CD8-positive, alpha-beta memory T cell (primary cell): ENCODE measurements around the gene NAA60. TPM values are rescaled to one million over a fixed set of nuclear protein-coding genes. Genes with fewer than 3 reads are reported as not detected.
"Not testable (repeated sequence)": the region's sequence is repeated elsewhere in the genome, so short reads cannot be mapped to it uniquely, and the experiment has no call there.

ENCODE experiments used
- CTCF ChIA-PET: fragments of 350-600 bp; sonication (Branson Sonifier 250); formaldehyde crosslinking; loops from one replicate; lab custom pipeline; 2021; ENCODE audit warnings: antibody characterized with exemption; lab: Charles Lee
- POLR2A ChIA-PET: fragments of 350-600 bp; sonication (Branson Sonifier 250); formaldehyde crosslinking; loops from one replicate; lab custom pipeline; 2021; ENCODE audit warnings: antibody characterized with exemption; lab: Charles Lee
- DNase-seq, 5 donors: peaks; one replicate each; pipeline versions ENCODE4 v3.0.0 to v3.0.0-alpha.2; 2020 to 2022; ENCODE audit warnings: mixed read lengths in 1 of 5
- H3K27ac ChIP-seq: one replicate; pipeline ENCODE4 v1.7.0; 2013; ENCODE audit warnings: low read depth, mild to moderate bottlenecking, low read length, moderate library complexity
- H3K27me3 ChIP-seq: 2 replicates; pipeline ENCODE4 v1.7.0; 2013; ENCODE audit warnings: low read length, mild to moderate bottlenecking; ENCODE audit not compliant: insufficient read depth, poor library complexity, severe bottlenecking
- H3K36me3 ChIP-seq: 2 replicates; pipeline ENCODE4 v1.7.0; 2013; ENCODE audit warnings: mild to moderate bottlenecking, low read length, moderate library complexity; ENCODE audit not compliant: insufficient read depth
- H3K4me1 ChIP-seq: 2 replicates; pipeline ENCODE4 v1.7.0; 2013; ENCODE audit warnings: mild to moderate bottlenecking, low read length, moderate library complexity; ENCODE audit not compliant: insufficient read depth
- H3K4me3 ChIP-seq: 2 replicates; pipeline ENCODE4 v1.7.0; 2013; ENCODE audit warnings: mild to moderate bottlenecking, low read length
- H3K9me3 ChIP-seq: 2 replicates; pipeline ENCODE4 v1.7.0; 2013; ENCODE audit warnings: mild to moderate bottlenecking, low read length
- H3K27ac Mint-ChIP-seq, 8 donors: one replicate each; pipeline ENCODE4 v1.8.0; 2020 to 2021; ENCODE audit warnings: mixed read lengths in 8 of 8, mild to moderate bottlenecking in 6 of 8, inconsistent platforms in 3 of 8, moderate library complexity in 3 of 8
- H3K27me3 Mint-ChIP-seq, 2 donors: one replicate each; pipeline ENCODE4 v1.8.0; 2020 to 2021; ENCODE audit warnings: mixed read lengths in 2 of 2, mild to moderate bottlenecking in 1 of 2, moderate library complexity in 1 of 2
- H3K36me3 Mint-ChIP-seq, 3 donors: one replicate each; pipeline ENCODE4 v1.8.0; 2020 to 2021; ENCODE audit warnings: mixed read lengths in 3 of 3, inconsistent platforms in 1 of 3, mild to moderate bottlenecking in 1 of 3
- H3K4me1 Mint-ChIP-seq, 3 donors: one replicate each; pipeline ENCODE4 v1.8.0; 2020 to 2021; ENCODE audit warnings: mixed read lengths in 3 of 3, inconsistent platforms in 1 of 3, mild to moderate bottlenecking in 1 of 3
- H3K4me3 Mint-ChIP-seq, 7 donors: one replicate each; pipeline ENCODE4 v1.8.0; 2020 to 2021; ENCODE audit warnings: mixed read lengths in 7 of 7, mild to moderate bottlenecking in 6 of 7, moderate library complexity in 4 of 7, inconsistent platforms in 2 of 7
- H3K9me3 Mint-ChIP-seq, 5 donors: one replicate each; pipeline ENCODE4 v1.8.0; 2020 to 2022; ENCODE audit warnings: mixed read lengths in 5 of 5, mild to moderate bottlenecking in 3 of 5, moderate library complexity in 2 of 5, inconsistent platforms in 1 of 5
- polyA plus RNA-seq: library from polyadenylated mRNA; unstranded; fragments of 300-500 nt; fragmentation: Illumina TruSeq; gene quantifications from one replicate; pipeline ENCODE4 v1.2.3, GENCODE V29; 2021
- total RNA-seq, 2 experiments: library from RNA; stranded (reverse); gene quantifications; one replicate each; pipeline ENCODE4 v1.2.3, GENCODE V29; 2021

Gene NAA60
- total and polyA plus RNA-seq, 3 experiments from 2014 or later: 33.1 to 65.5 (median 33.9) TPM

DNA sequence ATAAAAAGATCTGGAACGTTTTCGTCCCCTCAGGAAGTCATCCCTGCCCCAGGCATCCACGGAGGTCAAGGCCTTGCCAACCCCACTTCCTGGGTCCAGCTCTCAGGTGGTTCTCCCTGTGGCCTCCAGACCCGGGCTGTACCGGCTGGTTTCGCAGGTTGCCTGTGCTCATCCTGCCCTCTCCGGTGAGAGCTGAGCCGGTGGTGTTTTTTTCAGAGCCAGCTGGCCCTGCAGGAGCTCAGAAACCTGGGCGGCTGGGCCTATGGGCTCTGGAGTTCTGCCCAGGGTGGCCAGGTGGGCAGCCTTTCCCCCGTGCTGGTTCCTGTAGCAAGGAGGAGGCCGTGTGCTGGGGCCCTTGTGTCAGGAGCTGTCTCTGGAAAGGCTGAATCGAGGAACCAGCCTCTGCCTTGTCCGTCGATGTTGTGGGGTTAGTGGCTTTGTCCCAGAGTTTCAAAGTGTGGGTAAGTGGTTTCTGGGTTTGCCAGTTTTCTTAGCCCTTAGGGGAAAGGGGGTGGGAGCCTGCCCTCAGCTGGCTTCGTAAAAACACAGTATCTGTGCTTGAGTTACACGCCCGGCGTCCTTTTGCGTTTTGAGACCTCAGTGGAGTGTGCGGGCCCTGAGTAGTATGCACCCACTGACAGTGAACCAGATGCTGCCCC lies 28.2 kb downstream of the NAA60 start:
- Histone ChIP-seq H3K36me3 (peaks cover under 1% of the 10 kb centered on the region), H3K9me3 (no peaks in the 10 kb centered on the region), H3K4me3 (no peak overlapping the region), H3K27me3 (no peaks in the 10 kb centered on the region), H3K4me1 (peaks cover 9% of the 10 kb centered on the region), H3K27ac (no peak overlapping the region)
- peaks cover 5 to 51% (median 7%) of the 10 kb centered on the region in 3 donors for H3K36me3 Mint-ChIP-seq
- H3K4me1 Mint-ChIP-seq: peaks cover 44 to 67% (median 59%) of the 10 kb centered on the region in 3 donors
- peak overlapping the region in 1 of 8 donors; percentile 51 for H3K27ac Mint-ChIP-seq
- DNase-seq: peak in 1 of 5 donors; percentile 29
- no peak overlapping the region for H3K4me3 Mint-ChIP-seq
- peaks cover 0 to 1% (median 0%) of the 10 kb centered on the region in 5 donors for H3K9me3 Mint-ChIP-seq
- ChIA-PET POLR2A (no interaction called here), CTCF (interaction anchor here (0.6 kb wide), 1 partner anchor 37 kb away, joined by 3 read pairs; no protein-coding TSS in a partner anchor)
- H3K27me3 Mint-ChIP-seq: no peaks in the 10 kb centered on the region

DNA sequence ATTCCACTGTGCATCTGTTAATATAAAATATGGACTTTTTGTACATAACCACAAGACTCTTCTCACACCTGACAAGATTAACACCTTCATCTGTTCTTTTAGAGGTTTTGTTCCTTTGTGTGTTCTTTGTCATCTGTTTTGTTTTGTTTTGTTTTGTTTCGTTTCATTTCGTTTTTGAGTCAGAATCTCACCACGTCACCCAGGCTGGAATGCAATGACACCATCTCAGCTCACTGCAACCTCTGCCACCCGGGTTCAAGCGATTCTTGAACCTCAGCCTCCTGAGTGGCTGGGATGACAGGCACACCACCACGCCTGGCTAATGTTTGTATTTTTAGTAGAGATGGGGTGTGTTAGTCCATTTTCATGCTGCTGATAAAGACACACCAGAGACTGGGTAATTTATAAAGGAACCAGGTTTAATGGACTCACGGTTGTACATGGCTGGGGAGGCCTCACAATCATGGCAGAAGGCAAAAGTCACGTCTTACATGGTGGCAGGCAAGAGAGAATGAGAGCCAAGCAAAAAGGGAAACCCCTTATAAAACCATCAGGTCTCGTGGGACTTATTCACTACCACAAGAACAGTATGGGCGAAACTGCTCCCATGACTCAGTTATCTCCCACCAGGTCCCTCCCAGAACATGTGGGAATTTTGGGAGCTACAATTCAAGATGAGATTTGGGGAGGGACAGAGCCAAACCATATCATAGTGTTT lies 29.6 kb downstream of the NAA60 start:
- Histone ChIP-seq H3K4me3 (no peak overlapping the region), H3K4me1 (no peaks in the 10 kb centered on the region), H3K36me3 (no peaks in the 10 kb centered on the region), H3K27me3 (no peaks in the 10 kb centered on the region), H3K27ac (no peak overlapping the region), H3K9me3 (no peaks in the 10 kb centered on the region)
- H3K36me3 Mint-ChIP-seq: peaks cover 3 to 44% (median 7%) of the 10 kb centered on the region in 3 donors
- H3K4me3 Mint-ChIP-seq: no peak overlapping the region
- no peaks in the 10 kb centered on the region for H3K27me3 Mint-ChIP-seq
- H3K4me1 Mint-ChIP-seq: peaks cover 30 to 53% (median 45%) of the 10 kb centered on the region in 3 donors
- ChIA-PET CTCF (no interaction called here), POLR2A (no interaction called here)
- peaks cover 0 to 1% (median 0%) of the 10 kb centered on the region in 5 donors for H3K9me3 Mint-ChIP-seq
- DNase-seq: no peak
- H3K27ac Mint-ChIP-seq: peak overlapping the region in 6 of 8 donors; percentile 33 to 70 (median 44)

DNA sequence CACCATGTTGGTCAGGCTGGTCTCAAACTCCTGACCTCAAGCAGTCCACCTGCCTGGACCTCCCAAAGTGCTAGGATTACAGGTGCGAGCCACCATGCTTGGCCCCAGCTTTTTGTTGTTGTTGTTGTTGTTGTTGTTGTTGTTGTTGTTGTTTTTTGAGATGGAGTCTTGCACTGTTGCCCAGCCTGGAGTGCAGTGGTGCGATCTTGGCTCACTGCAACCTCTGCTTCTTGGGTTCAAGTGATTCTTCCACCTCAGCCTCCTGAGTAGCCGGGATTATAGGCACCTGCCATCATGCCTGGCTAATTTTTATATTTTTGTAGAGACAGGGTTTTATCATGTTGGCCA lies 30.1 kb downstream of the NAA60 start:
- H3K9me3 Mint-ChIP-seq, H3K36me3 ChIP-seq, H3K4me1 ChIP-seq, H3K27me3 ChIP-seq, H3K27me3 Mint-ChIP-seq, H3K27ac ChIP-seq, H3K4me3 Mint-ChIP-seq, H3K4me3 ChIP-seq, POLR2A ChIA-PET, H3K9me3 ChIP-seq, DNase-seq, CTCF ChIA-PET: not testable (repeated sequence)
- Mint-ChIP-seq H3K4me1 (peaks cover 25 to 48% (median 40%) of the 10 kb centered on the region in 3 donors), H3K27ac (peak overlapping the region in 3 of 8 donors; percentile 42 to 48 (median 47)), H3K36me3 (peaks cover 3 to 44% (median 7%) of the 10 kb centered on the region in 3 donors)

DNA sequence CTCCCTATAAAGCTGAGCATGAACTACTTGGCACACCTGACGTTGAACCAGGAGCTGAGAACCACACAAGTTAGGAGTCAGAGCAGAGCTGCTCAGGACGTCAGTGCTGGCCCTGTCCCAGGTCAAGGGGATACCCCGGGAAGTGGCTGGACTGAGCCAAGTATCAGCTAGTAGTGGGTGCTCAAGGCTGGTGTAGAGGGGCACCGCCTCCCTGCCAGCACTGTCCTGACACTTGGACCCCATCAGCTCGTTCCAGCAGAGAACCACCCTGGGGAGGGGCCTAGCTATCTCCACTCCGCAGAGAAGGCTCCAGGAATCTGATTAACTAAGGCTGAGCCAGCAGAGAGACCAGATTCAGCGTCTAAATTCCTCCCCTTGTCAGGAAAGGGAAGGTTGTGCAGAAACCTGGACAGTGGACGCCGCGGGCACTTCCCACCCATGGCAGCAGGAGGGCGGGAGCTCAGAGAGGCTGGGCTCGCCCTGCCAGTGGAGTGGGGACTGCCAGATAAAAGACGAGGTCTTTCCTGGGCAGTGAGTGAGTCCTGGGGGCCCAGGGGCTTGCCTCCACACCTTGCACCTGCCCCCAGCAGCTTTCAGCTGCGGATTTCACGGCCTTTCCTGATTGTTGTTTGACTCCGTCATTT lies 30.8 kb downstream of the NAA60 start:
- peaks cover 3 to 49% (median 7%) of the 10 kb centered on the region in 3 donors for H3K36me3 Mint-ChIP-seq
- H3K9me3 Mint-ChIP-seq: peaks cover 0 to 1% (median 0%) of the 10 kb centered on the region in 5 donors
- H3K9me3 ChIP-seq: no peaks in the 10 kb centered on the region
- no peak for DNase-seq
- H3K27ac Mint-ChIP-seq: peak overlapping the region in 2 of 8 donors; percentile 65 to 69
- H3K4me1 Mint-ChIP-seq: peaks cover 24 to 45% (median 37%) of the 10 kb centered on the region in 3 donors
- ChIA-PET POLR2A (interaction anchor here (0.5 kb wide), 1 partner anchor 23 kb away, joined by 3 read pairs; no protein-coding TSS in a partner anchor), CTCF (no interaction called here)
- H3K4me3 Mint-ChIP-seq: no peak overlapping the region
- H3K27ac ChIP-seq: no peak overlapping the region
- H3K4me1 ChIP-seq: no peaks in the 10 kb centered on the region
- peaks cover 2% of the 10 kb centered on the region for H3K36me3 ChIP-seq
- no peaks in the 10 kb centered on the region for H3K27me3 Mint-ChIP-seq
- no peaks in the 10 kb centered on the region for H3K27me3 ChIP-seq
- H3K4me3 ChIP-seq: no peak overlapping the region

DNA sequence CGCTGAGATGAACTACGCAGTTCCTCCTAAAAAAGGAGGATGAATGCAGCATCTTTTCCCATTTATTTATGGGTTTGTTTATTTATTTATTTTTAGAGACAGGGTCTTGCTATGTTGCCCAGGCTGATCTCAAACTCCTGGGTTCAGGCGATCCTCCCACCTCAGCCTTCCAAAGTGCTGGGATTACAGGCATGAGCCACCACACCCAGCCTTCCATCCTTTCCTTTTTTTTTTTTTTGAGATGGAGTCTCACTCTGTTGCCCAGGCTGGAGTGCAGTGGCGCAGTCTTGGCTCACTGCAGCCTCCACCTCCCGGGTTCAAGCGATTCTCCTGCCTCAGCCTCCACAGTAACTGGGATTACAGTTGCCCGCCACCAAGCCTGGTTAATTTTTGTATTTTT lies 31.4 kb downstream of the NAA60 start:
- H3K4me3 Mint-ChIP-seq, H3K9me3 Mint-ChIP-seq, H3K27me3 Mint-ChIP-seq, H3K4me3 ChIP-seq, CTCF ChIA-PET, H3K36me3 ChIP-seq, H3K4me1 ChIP-seq, H3K27me3 ChIP-seq, DNase-seq, H3K27ac ChIP-seq, H3K9me3 ChIP-seq: not testable (repeated sequence)
- POLR2A ChIA-PET: interaction anchor here (0.5 kb wide), 1 partner anchor 22 kb away, joined by 3 read pairs; no protein-coding TSS in a partner anchor
- Mint-ChIP-seq H3K4me1 (peaks cover 26 to 45% (median 38%) of the 10 kb centered on the region in 3 donors), H3K27ac (peak overlapping the region in 2 of 8 donors; percentile 32 to 69), H3K36me3 (peaks cover 5 to 55% (median 7%) of the 10 kb centered on the region in 3 donors)

DNA sequence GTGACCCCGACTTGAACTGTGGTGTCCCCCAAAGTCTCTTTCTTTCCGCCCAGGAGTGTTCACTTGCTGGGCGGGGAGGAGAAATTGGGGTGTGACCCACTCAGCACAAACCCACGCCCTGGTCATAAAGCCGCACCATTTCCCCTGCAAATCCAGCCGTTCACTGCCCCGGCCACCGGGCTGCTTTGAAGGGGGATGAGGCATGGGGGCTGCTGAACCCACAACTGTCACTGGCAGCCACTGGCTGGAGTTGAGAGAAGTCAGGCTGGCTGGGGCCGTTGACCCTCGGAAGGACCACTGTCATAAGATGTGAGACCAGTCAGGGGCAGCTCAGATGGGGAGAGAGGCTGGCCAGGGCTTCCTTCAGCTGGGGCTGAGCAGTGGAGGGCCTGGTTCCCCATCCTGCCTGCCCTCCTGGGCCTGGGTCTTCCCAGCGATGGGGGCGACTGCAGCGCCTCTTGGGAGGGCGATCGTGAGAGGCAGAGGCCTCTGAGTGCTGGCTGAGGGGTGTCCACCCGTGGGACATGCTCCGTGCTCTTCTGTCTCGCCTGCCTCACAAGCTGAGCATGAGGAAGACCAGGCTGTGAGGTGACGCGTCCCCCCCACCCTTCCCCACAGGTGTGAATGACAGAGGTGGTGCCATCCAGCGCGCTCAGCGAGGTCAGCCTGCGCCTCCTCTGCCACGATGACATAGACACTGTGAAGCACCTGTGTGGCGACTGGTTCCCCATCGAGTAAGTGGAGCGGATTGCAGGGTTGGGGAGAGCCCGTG lies 32.3 kb downstream of the NAA60 start:
- peak overlapping the region in 1 of 8 donors; percentile 38 for H3K27ac Mint-ChIP-seq
- H3K4me1 Mint-ChIP-seq: peaks cover 24 to 43% (median 35%) of the 10 kb centered on the region in 3 donors
- H3K4me3 Mint-ChIP-seq: no peak overlapping the region
- H3K36me3 Mint-ChIP-seq: peaks cover 5 to 57% (median 7%) of the 10 kb centered on the region in 3 donors
- no peak overlapping the region for H3K4me3 ChIP-seq
- H3K27me3 Mint-ChIP-seq: no peaks in the 10 kb centered on the region
- no peaks in the 10 kb centered on the region for H3K4me1 ChIP-seq
- H3K27ac ChIP-seq: no peak overlapping the region
- H3K27me3 ChIP-seq: no peaks in the 10 kb centered on the region
- DNase-seq: no peak
- CTCF ChIA-PET: no interaction called here
- POLR2A ChIA-PET: no interaction called here
- peaks cover 12% of the 10 kb centered on the region for H3K36me3 ChIP-seq
- no peaks in the 10 kb centered on the region for H3K9me3 ChIP-seq
- H3K9me3 Mint-ChIP-seq: peaks cover 0 to 1% (median 0%) of the 10 kb centered on the region in 5 donors

DNA sequence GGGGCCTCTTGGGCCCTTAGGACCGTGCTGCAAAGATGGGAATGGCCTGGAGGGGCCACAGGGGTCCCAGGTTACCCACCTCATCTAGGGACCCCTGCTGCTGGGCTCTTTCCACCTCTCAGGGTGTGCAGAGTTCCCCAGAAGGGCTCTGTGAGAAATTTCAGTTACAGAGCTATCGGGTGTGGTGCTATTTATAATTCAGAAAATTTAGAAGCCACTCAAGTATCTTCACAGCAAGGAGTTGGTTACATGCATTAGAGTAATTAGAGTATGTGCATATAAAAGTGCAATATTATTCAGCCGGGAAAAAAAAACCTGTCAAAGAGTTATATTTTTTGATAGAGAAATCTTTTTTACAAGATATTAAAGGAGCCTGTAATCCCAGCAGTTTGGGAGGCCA lies 32.9 kb downstream of the NAA60 start:
- Histone ChIP-seq H3K9me3 (no peaks in the 10 kb centered on the region), H3K36me3 (peaks cover 16% of the 10 kb centered on the region), H3K27me3 (no peaks in the 10 kb centered on the region), H3K4me3 (no peak overlapping the region), H3K4me1 (no peaks in the 10 kb centered on the region), H3K27ac (no peak overlapping the region)
- CTCF ChIA-PET: no interaction called here
- peaks cover 0 to 1% (median 0%) of the 10 kb centered on the region in 5 donors for H3K9me3 Mint-ChIP-seq
- H3K4me3 Mint-ChIP-seq: no peak overlapping the region
- H3K27ac Mint-ChIP-seq: peak overlapping the region in 2 of 8 donors; percentile 32 to 37
- H3K36me3 Mint-ChIP-seq: peaks cover 5 to 60% (median 7%) of the 10 kb centered on the region in 3 donors
- H3K4me1 Mint-ChIP-seq: peaks cover 21 to 39% (median 32%) of the 10 kb centered on the region in 3 donors
- DNase-seq: no peak
- POLR2A ChIA-PET: no interaction called here
- no peaks in the 10 kb centered on the region for H3K27me3 Mint-ChIP-seq
